ENCODE results near the gene SHQ1. TPM values are rescaled to one million over a fixed set of nuclear protein-coding genes. Genes with fewer than 3 reads are reported as not detected.

Gene SHQ1
- total and polyA plus RNA-seq, 2 experiments from 2014 or later = 18.3 to 28.7 TPM

DNA sequence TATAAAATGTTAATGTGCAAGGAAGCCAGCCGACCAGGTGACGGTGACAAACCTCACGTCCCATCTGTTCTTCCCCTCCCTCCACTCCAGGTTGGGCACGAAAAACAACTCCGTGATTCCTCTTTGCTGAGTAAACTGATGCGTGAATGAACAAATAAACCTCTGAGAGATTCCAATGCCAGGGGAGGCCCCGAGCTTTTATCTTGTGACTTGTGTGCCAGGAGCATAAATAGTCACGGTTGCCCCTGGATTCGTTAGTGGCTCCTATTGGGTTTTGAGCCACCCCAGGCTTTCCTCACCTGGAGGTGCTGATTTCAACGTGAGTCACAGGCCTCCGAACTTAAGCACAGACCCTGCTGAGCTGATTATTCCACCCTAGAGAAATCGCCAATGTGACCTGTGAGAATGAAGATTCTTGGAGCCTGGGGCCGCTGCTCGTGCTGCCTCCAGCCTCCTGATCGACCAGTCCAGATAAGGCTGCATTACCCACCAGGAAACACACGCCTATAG lies 119.2 kb downstream of the SHQ1 start:
- H3K27ac ChIP-seq (ENCODE audit: low read depth) = no peak overlapping the region
- H3K9me2 ChIP-seq (ENCODE audit: insufficient read depth) = no peaks in the 10 kb centered on the region
- no peak for TF ChIP-seq POLR2AphosphoS5 (IDR thresholded peaks at IDR 0.05; ENCODE audit: low read depth)
- TF ChIP-seq, protein P1, sequence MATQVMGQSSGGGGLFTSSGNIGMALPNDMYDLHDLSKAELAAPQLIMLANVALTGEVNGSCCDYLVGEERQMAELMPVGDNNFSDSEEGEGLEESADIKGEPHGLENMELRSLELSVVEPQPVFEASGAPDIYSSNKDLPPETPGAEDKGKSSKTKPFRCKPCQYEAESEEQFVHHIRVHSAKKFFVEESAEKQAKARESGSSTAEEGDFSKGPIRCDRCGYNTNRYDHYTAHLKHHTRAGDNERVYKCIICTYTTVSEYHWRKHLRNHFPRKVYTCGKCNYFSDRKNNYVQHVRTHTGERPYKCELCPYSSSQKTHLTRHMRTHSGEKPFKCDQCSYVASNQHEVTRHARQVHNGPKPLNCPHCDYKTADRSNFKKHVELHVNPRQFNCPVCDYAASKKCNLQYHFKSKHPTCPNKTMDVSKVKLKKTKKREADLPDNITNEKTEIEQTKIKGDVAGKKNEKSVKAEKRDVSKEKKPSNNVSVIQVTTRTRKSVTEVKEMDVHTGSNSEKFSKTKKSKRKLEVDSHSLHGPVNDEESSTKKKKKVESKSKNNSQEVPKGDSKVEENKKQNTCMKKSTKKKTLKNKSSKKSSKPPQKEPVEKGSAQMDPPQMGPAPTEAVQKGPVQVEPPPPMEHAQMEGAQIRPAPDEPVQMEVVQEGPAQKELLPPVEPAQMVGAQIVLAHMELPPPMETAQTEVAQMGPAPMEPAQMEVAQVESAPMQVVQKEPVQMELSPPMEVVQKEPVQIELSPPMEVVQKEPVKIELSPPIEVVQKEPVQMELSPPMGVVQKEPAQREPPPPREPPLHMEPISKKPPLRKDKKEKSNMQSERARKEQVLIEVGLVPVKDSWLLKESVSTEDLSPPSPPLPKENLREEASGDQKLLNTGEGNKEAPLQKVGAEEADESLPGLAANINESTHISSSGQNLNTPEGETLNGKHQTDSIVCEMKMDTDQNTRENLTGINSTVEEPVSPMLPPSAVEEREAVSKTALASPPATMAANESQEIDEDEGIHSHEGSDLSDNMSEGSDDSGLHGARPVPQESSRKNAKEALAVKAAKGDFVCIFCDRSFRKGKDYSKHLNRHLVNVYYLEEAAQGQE (IDR thresholded peaks at IDR 0.05; ENCODE audit: unreplicated experiment) = peak; percentile 11
- peak; percentile 58 for ATAC-seq
- H3K36me3 Mint-ChIP-seq (ENCODE audit: low read depth) = peaks cover 11% of the 10 kb centered on the region
- H3K27me3 ChIP-seq (ENCODE audit: insufficient read depth) = no peaks in the 10 kb centered on the region
- H3K4me1 Mint-ChIP-seq = peaks cover 11% of the 10 kb centered on the region
- no peak overlapping the region for H3K27ac Mint-ChIP-seq
- peak overlapping the region; percentile 38; the same call in 1 of the 2 replicates for H2AFZ ChIP-seq
- H3K79me2 ChIP-seq (replicated peaks; ENCODE audit: insufficient read depth) = no peaks in the 10 kb centered on the region
- peak; percentile 22 for DNase-seq (ENCODE audit: low spot score)
- H3K4me1 ChIP-seq (ENCODE audit: insufficient read depth) = peaks cover 11% of the 10 kb centered on the region
- H3K9me3 Mint-ChIP-seq = peaks cover 19% of the 10 kb centered on the region
- H3K27me3 Mint-ChIP-seq (ENCODE audit: insufficient read depth, low read depth, poor library complexity) = peaks cover 11% of the 10 kb centered on the region
- no peaks in the 10 kb centered on the region for H4K20me1 ChIP-seq (replicated peaks; ENCODE audit: insufficient read depth)
- H3K36me3 ChIP-seq (ENCODE audit: insufficient read depth) = no peaks in the 10 kb centered on the region
- H3K4me3 Mint-ChIP-seq = no peak overlapping the region
- no peak overlapping the region for H3K4me3 ChIP-seq
- H3K4me2 ChIP-seq = no peak overlapping the region
- H3F3A ChIP-seq (replicated peaks; ENCODE audit: low read depth) = no peaks in the 10 kb centered on the region

DNA sequence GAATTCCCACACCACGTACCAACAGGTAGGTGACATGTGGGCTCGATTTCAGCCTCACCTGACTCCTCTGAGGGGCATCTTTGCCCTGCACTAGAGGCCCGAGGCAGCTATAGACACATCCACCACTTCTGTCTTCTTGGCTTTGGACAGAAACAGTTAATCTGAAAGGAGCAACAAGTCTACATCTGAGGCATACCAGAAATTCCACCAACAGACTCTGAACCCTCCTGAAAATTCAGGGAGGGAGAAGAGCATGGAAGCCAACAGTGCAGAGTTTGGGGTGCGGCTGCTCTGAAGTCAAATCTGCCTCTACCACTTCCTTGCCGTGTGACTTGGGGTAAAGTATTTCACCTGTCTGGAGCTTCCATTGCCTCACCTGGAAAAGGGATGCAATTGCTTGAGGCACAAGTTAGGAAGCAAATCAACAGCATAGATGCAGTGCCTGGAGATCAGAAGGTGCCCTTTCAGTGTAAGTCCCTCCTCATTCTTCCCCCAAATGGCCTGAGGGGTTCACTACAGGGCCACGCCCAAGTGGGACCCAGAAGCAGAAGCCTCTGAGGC lies 119.8 kb downstream of the SHQ1 start:
- H3K79me2 ChIP-seq (replicated peaks; ENCODE audit: insufficient read depth) = no peaks in the 10 kb centered on the region
- no peak overlapping the region for H3K4me3 Mint-ChIP-seq
- no peaks in the 10 kb centered on the region for H3F3A ChIP-seq (replicated peaks; ENCODE audit: low read depth)
- H3K9me2 ChIP-seq (ENCODE audit: insufficient read depth) = no peaks in the 10 kb centered on the region
- peak overlapping the region; percentile 38; the same call in 1 of the 2 replicates for H2AFZ ChIP-seq
- no peaks in the 10 kb centered on the region for H3K27me3 ChIP-seq (ENCODE audit: insufficient read depth)
- peaks cover 11% of the 10 kb centered on the region for H3K4me1 Mint-ChIP-seq
- no peaks in the 10 kb centered on the region for H4K20me1 ChIP-seq (replicated peaks; ENCODE audit: insufficient read depth)
- H3K4me3 ChIP-seq = no peak overlapping the region
- peaks cover 11% of the 10 kb centered on the region for H3K4me1 ChIP-seq (ENCODE audit: insufficient read depth)
- peaks cover 9% of the 10 kb centered on the region for H3K36me3 Mint-ChIP-seq (ENCODE audit: low read depth)
- H3K27ac ChIP-seq (ENCODE audit: low read depth) = no peak overlapping the region
- peaks cover 14% of the 10 kb centered on the region for H3K9me3 Mint-ChIP-seq
- H3K27ac Mint-ChIP-seq = no peak overlapping the region
- H3K27me3 Mint-ChIP-seq (ENCODE audit: insufficient read depth, low read depth, poor library complexity) = peaks cover 11% of the 10 kb centered on the region
- H3K36me3 ChIP-seq (ENCODE audit: insufficient read depth) = no peaks in the 10 kb centered on the region
- H3K4me2 ChIP-seq = no peak overlapping the region
- no peak for DNase-seq (ENCODE audit: low spot score)
- no peak; the same call in 2 of the 3 replicates for ATAC-seq
- TF ChIP-seq NANOG (IDR thresholded peaks at IDR 0.05; ENCODE audit: borderline replicate concordance) (no peak), STAT1 (IDR thresholded peaks at IDR 0.05; ENCODE audit: unreplicated experiment) (no peak), ZNF331 (CRISPR knock-in tag; IDR thresholded peaks at IDR 0.05; ENCODE audit: low read depth) (no peak)
- TF ChIP-seq, protein P2, sequence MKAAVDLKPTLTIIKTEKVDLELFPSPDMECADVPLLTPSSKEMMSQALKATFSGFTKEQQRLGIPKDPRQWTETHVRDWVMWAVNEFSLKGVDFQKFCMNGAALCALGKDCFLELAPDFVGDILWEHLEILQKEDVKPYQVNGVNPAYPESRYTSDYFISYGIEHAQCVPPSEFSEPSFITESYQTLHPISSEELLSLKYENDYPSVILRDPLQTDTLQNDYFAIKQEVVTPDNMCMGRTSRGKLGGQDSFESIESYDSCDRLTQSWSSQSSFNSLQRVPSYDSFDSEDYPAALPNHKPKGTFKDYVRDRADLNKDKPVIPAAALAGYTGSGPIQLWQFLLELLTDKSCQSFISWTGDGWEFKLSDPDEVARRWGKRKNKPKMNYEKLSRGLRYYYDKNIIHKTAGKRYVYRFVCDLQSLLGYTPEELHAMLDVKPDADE (IDR thresholded peaks at IDR 0.05) = no peak
- TF ChIP-seq, protein P3, sequence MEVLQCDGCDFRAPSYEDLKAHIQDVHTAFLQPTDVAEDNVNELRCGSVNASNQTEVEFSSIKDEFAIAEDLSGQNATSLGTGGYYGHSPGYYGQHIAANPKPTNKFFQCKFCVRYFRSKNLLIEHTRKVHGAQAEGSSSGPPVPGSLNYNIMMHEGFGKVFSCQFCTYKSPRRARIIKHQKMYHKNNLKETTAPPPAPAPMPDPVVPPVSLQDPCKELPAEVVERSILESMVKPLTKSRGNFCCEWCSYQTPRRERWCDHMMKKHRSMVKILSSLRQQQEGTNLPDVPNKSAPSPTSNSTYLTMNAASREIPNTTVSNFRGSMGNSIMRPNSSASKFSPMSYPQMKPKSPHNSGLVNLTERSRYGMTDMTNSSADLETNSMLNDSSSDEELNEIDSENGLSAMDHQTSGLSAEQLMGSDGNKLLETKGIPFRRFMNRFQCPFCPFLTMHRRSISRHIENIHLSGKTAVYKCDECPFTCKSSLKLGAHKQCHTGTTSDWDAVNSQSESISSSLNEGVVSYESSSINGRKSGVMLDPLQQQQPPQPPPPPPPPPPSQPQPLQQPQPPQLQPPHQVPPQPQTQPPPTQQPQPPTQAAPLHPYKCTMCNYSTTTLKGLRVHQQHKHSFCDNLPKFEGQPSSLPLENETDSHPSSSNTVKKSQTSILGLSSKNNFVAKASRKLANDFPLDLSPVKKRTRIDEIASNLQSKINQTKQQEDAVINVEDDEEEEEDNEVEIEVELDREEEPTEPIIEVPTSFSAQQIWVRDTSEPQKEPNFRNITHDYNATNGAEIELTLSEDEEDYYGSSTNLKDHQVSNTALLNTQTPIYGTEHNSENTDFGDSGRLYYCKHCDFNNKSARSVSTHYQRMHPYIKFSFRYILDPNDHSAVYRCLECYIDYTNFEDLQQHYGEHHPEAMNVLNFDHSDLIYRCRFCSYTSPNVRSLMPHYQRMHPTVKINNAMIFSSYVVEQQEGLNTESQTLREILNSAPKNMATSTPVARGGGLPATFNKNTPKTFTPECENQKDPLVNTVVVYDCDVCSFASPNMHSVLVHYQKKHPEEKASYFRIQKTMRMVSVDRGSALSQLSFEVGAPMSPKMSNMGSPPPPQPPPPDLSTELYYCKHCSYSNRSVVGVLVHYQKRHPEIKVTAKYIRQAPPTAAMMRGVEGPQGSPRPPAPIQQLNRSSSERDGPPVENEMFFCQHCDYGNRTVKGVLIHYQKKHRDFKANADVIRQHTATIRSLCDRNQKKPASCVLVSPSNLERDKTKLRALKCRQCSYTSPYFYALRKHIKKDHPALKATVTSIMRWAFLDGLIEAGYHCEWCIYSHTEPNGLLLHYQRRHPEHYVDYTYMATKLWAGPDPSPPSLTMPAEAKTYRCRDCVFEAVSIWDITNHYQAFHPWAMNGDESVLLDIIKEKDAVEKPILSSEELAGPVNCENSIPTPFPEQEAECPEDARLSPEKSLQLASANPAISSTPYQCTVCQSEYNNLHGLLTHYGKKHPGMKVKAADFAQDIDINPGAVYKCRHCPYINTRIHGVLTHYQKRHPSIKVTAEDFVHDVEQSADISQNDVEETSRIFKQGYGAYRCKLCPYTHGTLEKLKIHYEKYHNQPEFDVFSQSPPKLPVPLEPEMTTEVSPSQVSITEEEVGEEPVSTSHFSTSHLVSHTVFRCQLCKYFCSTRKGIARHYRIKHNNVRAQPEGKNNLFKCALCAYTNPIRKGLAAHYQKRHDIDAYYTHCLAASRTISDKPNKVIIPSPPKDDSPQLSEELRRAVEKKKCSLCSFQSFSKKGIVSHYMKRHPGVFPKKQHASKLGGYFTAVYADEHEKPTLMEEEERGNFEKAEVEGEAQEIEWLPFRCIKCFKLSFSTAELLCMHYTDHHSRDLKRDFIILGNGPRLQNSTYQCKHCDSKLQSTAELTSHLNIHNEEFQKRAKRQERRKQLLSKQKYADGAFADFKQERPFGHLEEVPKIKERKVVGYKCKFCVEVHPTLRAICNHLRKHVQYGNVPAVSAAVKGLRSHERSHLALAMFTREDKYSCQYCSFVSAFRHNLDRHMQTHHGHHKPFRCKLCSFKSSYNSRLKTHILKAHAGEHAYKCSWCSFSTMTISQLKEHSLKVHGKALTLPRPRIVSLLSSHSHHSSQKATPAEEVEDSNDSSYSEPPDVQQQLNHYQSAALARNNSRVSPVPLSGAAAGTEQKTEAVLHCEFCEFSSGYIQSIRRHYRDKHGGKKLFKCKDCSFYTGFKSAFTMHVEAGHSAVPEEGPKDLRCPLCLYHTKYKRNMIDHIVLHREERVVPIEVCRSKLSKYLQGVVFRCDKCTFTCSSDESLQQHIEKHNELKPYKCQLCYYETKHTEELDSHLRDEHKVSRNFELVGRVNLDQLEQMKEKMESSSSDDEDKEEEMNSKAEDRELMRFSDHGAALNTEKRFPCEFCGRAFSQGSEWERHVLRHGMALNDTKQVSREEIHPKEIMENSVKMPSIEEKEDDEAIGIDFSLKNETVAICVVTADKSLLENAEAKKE (CRISPR knock-in tag; IDR thresholded peaks at IDR 0.05) = no peak
